ENCODE results near the gene TMEM82.

DNA sequence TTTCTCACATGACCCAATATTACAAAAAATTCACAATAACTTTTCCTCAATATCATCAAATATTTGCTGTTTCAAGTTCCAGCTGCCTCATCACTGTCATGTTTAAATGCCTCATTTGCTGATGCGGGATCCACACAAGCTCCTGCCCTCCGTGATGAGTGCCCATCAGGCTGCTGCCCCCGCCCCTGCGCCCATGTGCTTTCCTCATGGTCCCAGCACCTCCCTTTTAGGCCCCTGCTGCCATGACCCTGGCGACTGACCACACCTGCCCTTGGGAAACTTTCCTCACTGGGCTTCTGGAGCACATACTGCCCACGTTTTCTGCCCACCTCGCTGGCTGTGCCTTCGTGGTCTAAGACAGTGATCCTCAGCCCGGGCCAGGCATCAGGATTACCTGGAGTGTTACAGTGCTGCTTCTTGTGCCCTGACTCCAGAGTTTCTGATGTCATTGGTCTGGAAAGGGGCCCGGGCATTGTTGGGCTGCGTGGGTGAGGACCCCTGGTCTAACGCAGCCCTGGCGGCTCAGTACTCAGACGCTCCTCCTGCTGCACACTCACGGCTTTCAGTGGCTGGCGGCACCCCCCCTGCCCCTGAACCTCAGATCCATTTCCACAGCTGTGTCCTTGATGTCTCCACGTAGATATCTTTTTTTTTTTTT lies 37.6 kb upstream of the TMEM82 start:
- TF ChIP-seq, protein P1, sequence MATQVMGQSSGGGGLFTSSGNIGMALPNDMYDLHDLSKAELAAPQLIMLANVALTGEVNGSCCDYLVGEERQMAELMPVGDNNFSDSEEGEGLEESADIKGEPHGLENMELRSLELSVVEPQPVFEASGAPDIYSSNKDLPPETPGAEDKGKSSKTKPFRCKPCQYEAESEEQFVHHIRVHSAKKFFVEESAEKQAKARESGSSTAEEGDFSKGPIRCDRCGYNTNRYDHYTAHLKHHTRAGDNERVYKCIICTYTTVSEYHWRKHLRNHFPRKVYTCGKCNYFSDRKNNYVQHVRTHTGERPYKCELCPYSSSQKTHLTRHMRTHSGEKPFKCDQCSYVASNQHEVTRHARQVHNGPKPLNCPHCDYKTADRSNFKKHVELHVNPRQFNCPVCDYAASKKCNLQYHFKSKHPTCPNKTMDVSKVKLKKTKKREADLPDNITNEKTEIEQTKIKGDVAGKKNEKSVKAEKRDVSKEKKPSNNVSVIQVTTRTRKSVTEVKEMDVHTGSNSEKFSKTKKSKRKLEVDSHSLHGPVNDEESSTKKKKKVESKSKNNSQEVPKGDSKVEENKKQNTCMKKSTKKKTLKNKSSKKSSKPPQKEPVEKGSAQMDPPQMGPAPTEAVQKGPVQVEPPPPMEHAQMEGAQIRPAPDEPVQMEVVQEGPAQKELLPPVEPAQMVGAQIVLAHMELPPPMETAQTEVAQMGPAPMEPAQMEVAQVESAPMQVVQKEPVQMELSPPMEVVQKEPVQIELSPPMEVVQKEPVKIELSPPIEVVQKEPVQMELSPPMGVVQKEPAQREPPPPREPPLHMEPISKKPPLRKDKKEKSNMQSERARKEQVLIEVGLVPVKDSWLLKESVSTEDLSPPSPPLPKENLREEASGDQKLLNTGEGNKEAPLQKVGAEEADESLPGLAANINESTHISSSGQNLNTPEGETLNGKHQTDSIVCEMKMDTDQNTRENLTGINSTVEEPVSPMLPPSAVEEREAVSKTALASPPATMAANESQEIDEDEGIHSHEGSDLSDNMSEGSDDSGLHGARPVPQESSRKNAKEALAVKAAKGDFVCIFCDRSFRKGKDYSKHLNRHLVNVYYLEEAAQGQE (IDR thresholded peaks at IDR 0.05; ENCODE audit: borderline replicate concordance): no peak
- TF ChIP-seq, protein P2, sequence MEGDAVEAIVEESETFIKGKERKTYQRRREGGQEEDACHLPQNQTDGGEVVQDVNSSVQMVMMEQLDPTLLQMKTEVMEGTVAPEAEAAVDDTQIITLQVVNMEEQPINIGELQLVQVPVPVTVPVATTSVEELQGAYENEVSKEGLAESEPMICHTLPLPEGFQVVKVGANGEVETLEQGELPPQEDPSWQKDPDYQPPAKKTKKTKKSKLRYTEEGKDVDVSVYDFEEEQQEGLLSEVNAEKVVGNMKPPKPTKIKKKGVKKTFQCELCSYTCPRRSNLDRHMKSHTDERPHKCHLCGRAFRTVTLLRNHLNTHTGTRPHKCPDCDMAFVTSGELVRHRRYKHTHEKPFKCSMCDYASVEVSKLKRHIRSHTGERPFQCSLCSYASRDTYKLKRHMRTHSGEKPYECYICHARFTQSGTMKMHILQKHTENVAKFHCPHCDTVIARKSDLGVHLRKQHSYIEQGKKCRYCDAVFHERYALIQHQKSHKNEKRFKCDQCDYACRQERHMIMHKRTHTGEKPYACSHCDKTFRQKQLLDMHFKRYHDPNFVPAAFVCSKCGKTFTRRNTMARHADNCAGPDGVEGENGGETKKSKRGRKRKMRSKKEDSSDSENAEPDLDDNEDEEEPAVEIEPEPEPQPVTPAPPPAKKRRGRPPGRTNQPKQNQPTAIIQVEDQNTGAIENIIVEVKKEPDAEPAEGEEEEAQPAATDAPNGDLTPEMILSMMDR (IDR thresholded peaks at IDR 0.05; ENCODE audit: poor library complexity, severe bottlenecking): no peak
- TF ChIP-seq EZH2 (IDR thresholded peaks at IDR 0.05; ENCODE audit: borderline replicate concordance, insufficient read depth, low read length, poor library complexity, severe bottlenecking): no peak
- no peak for TF ChIP-seq MXI1 (conservative IDR thresholded peaks at IDR 0.05; ENCODE audit: poor library complexity, severe bottlenecking)
- no peak for TF ChIP-seq POLR2AphosphoS5 (IDR thresholded peaks at IDR 0.05)
- TF ChIP-seq SMC3 (conservative IDR thresholded peaks at IDR 0.05; ENCODE audit: poor library complexity): no peak
- TF ChIP-seq TAF1 (IDR thresholded peaks at IDR 0.05; ENCODE audit: low read depth): no peak
